ENCODE data around the gene NKTR.

GRCh38 chr3:42685891-42686820, 85.7 kb downstream of the NKTR start:
- TF ChIP-seq CTCF (IDR thresholded peaks at IDR 0.05 in 2 of 3, conservative IDR thresholded peaks at IDR 0.05 in 1 of 3; ENCODE audit: insufficient read depth in 2 of 3, low read depth in 1 of 3, low read length in 3 of 3) (no peak), PBX2 (CRISPR knock-in tag; IDR thresholded peaks at IDR 0.05; ENCODE audit: low read depth) (no peak), PBX2 (tag; conservative IDR thresholded peaks at IDR 0.05; ENCODE audit: low read depth) (no peak), MCM2 (IDR thresholded peaks at IDR 0.05; ENCODE audit: low read depth) (no peak), POLR2A (conservative IDR thresholded peaks at IDR 0.05) (no peak), POLR2AphosphoS5 (IDR thresholded peaks at IDR 0.05; ENCODE audit: control insufficient read depth, insufficient read depth, low read depth, low read length) (no peak), CBFB (CRISPR knock-in tag; IDR thresholded peaks at IDR 0.05) (no peak), ZNF584 (CRISPR knock-in tag; IDR thresholded peaks at IDR 0.05; ENCODE audit: low read depth) (no peak), FOXA1 (IDR thresholded peaks at IDR 0.05; ENCODE audit: borderline replicate concordance) (no peak), CEBPB (tag; IDR thresholded peaks at IDR 0.05) (no peak), GATAD2A (IDR thresholded peaks at IDR 0.05) (no peak), REST (IDR thresholded peaks at IDR 0.05; ENCODE audit: borderline replicate concordance) (no peak), REST (CRISPR knock-in tag; IDR thresholded peaks at IDR 0.05; ENCODE audit: low read depth) (no peak)

Data from K562 (cell line).